NCI-H345 treated with DMSO at 0.1 percent for 48 hours (cell line): ENCODE data around the gene PTEN.
A peak's percentile ranks its signal among the peaks of the same experiment; 100 is the strongest.
"Not testable (repeated sequence)": the region's sequence is repeated elsewhere in the genome, so short reads cannot be mapped to it uniquely, and the experiment has no call there.

Experiments used
- DNase-seq: peaks from one replicate; lab custom pipeline; 2025; ENCODE audit not compliant: unreplicated experiment; lab: John Stamatoyannopoulos, UW

PTEN gene

DNA sequence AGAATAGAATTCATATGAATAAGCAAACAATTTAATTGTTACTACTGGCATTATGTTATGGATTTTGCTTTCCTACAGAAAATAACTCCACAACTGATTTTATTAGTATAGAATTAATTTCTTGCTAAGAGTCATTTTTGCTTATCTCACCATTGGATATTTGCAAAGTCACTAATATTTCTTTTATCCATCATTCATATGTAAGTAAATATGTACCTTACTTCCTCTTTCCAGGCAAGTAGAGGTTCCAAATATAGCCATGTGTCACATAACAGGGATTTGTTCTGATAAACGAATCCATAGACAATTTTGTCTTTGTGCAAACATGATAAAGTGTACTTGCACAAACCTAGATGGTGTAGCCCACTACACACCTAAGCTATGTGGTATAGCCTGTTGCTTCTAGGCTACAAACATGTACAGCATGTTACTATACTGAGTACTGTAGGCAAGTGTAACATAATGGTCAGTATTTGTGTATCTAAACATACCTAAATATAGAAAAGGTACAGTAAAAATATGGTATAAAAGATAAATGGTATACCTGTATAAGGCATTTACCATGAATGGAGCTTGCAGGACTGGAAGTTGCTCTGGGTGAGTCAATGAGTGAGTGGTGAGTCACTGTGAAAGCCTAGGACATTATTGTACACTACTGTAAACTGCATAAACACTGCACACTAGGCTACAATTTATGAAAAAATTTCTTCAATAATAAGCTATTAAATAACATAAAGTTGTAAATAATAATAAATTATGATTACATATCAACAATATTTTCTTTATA is 18.4 kb upstream of the PTEN start:
- no peak for DNase-seq

DNA sequence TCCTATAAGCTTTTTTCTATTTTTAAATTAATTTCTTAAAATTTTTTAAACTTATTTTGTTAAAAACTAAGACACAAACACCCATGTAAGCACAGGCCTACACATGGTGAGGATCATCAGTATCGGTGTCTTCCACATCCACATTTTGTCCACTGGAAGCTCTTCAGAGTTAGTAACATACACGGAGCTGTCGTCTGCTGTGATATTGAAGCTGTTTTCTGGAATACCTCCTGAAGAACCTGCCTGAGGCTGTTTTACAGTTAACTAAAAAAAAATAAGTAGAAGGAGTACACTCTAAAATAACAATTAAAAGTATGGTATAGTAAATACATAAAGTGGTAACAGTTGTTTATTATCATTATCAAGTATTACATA is 17.8 kb upstream of the PTEN start:
- DNase-seq, result no peak

DNA sequence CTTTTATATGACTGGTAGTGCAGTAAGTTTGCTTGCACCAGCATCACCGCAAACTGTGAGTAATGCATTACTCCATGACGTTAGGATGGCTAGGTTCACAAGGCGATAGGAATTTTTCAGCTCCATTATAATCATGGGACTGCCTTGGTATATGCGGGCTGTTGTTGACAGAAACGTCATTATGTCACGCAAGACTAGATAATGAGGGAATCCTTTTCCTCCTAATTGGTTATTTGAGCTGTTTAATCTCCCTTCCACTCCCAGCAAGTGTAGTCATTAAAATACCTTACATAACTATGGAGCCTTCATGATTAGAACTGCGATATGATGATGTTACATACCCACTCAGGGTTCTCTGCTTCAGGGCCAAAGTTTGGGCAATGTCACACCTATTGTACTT is 17.4 kb upstream of the PTEN start:
- no peak for DNase-seq

DNA sequence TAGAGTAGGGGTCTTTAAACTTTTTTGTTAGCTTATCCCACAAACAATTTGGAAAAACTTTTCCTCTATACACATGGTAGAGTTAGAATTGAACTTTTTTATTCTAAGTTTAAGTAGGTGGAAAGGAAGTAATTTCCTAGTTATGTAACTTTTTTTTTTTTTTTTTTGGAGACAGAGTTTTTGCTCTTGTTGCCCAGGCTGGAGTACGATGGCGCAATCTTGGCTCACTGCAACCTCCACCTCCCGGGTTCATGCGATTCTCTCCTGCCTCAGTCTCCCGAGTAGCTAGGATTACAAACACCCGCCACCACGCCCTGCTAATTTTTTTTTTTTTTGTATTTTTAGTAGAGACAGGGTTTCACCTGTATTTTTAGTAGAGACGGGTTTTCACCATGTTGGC is 16.7 kb upstream of the PTEN start:
- not testable (repeated sequence) for DNase-seq

DNA sequence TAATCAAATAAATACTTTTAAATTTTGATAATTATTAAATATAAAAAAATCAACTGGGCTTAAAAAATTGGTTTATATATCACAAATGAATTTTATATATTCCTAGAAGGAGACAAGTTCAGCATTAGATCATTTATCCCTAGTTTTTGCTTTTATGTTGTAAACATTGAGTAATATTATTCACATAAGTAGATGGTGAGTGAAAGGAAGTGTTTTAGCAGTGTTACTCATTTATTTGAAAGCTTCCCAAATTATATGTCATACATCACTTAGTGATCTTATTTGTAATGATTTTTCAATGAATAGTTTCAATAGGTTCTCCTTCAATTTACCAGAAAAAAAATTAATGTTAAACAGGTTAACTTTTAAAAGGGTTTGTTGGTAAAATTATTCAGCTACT is 15.9 kb upstream of the PTEN start:
- no peak for DNase-seq

DNA sequence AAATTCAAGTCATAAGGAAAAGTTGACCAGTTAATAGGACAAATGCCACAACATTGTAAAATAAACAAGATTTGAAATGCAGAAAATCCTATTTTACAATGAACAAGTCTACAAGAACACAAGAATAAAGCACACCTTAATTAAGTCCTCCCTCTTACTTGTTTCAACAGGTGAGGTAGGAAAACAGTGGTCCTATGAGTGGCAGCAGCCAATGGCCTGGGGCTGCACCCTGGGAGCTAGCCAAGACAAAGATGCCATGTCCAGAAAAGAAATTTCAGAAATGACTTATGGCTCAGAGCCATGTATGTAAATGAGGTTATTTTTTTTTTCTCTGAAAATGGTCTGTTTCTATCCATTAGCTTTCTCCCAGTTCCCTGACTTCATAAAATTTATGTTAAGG is 14.4 kb upstream of the PTEN start:
- no peak for DNase-seq

DNA sequence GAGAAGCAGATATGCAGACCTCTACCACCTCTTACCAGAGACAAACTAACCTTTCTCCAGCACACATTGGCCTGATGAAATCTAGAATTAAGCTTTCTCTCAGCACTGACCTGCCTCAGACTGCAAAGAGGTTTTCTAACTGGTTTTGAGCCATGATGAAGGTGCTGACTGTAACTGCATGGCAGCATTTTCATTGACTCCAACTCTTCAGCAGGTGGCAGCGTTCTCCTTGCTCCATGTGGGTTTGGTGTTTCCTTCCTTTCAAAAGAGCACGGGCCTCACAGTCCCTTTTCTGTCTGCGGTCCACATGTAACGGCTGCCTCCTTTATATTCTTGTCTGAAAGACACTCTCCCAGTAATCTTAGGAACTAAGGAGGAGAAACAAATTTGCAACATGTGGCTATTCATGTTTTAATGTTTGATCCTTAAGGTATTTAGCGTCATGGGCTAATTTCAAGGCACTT is 12.7 kb upstream of the PTEN start:
- peak; percentile 23 for DNase-seq

DNA sequence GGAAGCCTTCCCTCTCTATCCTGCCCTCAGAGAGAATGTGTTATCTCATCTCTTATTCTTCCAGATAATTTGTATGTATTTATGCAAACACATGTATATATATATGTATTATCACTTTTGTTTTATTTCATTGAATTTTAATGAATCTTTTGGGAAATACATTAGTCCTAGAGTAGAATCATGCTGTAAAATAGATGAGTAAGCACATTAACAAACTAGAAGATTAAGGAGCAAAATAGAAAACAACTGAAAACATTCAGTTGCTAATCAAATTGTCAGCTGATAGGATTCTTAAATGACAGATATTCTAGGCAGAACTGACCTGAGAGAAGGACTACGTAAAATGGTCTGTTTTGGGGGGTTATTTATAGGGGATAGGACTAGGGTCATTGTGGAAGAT is 11.3 kb upstream of the PTEN start:
- DNase-seq, result no peak

DNA sequence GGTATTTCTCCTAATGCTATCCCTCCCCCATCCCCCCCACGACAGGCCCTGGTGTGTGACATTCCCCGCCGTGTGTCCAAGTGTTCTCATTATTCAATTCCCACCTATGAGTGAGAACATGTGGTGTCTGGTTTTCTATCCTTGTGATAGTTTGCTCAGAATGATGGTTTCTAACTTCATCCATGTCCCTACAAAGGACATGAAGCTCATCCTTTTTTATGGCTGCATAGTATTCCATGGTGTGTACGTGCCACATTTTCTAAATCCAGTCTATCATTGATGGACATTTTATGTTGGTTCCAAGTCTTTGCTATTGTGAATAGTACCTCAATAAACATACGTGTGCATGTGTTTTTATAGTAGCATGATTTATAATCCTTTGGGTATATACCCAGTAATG is 8.2 kb upstream of the PTEN start:
- DNase-seq, result not testable (repeated sequence)

DNA sequence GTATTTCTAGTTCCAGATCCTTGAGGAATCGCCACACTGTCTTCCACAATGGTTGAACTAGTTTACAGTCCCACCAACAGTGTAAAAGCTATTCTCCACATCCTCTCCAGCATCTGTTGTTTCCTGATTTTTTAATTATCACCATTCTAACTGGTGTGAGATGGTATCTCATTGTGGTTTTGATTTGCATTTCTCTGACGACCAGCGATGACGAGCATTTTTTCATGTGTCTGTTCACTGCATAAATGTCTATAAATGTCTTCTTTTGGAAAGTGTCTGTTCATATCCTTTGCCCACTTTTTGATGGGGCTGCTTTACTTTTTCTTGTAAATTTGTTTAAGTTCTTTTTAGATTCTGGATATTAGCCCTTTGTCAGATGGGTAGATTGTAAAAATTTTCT is 7.8 kb upstream of the PTEN start:
- not testable (repeated sequence) for DNase-seq

DNA sequence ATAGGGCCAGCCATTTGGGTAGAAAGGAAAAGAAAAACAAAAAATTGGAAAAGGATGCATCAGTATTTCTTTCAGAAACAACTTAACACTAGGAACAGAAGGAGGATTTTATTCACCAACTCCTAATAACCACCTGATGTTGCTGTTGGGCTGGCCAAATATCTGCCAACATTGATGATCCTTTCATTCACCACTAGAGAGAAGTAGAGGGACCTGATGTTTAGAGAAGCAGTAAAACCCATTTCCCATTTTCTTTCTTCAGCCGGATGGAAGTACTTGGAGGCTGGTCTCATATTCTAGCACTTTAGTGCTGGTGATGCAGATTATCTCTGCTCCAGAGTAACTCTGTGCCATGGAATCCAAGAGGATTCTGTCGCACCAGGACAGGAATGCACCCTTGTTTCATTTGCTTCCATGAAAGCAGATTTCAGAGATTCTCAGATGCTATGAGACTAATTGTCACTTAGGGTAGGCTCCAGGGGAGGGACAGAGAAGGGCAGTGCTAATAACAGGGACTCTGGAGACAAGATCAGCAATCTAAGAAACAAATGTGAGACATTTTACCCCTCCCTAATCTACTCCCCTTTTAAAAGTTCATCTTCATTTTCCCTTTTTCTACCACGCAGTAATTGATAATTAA is 3.1 kb upstream of the PTEN start:
- peak; percentile 16 for DNase-seq

DNA sequence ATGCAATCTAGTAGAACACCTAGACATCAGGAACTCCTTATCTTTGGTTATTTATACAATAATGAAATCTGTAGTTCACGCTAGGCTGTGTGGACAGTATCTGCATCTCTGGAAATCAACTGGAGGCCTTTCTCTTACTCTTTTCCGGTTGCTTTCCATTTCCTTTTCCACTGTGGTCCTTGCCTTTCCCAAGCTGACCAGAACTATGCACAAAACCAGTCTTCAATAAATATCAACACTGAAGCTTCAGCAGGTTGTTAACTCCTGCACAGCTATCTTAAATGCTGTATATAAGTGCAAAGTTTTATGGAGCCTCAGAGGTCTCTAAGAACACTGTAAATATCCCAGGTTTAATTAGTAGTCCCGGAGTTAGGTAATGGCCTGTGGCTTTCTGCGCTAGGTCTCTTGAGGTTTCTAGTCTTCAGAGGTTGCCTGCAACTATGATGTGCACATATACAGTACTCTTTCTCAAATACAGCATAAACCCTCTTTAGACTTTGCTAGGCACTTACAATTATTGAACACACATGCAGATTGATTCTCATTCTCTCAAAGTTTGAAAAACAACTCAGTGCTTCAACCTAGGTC is 2.5 kb upstream of the PTEN start:
- DNase-seq, result no peak

DNA sequence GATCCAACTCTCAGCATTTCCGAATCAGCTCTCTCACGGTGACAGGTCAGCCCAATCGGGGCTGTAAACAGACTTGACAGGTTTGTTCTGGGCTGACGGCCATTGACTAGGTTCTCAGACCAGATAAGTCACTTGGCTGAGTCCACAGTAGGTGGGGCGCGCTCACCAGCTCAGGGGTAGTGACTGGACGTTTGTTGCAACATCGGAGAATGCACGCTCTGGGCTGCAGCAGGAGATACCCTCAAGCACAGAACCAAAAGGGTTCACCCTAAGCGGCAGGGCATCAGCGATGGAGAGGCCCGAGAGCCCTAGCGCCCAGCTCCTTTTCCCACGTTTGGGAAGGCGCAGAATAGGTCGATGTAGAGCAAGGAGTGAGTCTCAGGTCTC is 1.9 kb upstream of the PTEN start:
- no peak for DNase-seq

DNA sequence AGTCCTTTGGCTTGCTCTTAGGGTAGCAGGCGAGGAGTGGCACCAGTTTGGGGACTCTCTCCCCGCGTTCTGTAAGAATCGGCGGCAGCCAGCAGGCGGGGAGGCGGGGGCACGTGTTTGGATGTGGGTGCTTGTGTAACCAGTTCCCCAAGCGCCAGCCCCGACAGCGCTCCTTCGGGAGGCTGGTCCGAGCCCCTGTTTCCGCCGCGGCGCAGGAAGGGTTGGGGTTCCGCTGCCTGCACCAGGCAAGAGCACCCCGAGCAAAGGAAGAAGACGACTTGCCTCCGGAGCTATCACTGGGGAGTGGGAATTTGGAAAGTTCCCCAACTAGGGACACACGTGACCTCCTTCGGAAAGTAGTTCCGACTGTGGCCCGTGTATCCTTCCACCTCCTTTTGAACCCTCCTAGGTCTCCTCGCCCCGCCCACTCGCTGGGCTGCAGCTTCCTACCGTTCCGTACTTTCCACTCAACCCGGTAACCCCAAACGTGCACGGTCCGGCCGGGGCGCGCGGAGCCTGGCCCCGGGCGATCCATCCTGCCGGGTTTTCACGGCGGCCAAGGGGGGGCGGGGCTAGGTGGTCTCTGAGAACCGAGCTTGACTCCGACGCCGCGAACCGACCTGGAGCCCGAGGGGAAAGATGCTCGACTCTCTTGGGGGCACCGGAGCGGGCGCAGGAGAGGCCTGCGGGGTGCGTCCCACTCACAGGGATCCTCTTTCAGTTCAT is 1.3 kb upstream of the PTEN start:
- DNase-seq, result no peak

DNA sequence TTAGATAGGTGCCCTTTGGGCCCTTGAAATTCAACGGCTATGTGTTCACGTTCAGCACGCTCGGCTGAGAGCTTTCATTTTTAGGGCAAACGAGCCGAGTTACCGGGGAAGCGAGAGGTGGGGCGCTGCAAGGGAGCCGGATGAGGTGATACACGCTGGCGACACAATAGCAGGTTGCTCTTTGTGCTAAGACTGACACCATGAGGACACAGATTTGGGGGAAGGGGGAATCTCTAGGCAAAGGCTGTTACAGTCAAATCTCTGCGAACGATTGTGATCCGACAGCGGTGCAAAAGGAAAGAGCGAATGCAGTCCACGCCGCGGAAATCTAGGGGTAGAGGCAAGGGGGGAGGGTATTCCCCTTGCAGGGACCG is 759 bp upstream of the PTEN start:
- DNase-seq, result no peak

DNA sequence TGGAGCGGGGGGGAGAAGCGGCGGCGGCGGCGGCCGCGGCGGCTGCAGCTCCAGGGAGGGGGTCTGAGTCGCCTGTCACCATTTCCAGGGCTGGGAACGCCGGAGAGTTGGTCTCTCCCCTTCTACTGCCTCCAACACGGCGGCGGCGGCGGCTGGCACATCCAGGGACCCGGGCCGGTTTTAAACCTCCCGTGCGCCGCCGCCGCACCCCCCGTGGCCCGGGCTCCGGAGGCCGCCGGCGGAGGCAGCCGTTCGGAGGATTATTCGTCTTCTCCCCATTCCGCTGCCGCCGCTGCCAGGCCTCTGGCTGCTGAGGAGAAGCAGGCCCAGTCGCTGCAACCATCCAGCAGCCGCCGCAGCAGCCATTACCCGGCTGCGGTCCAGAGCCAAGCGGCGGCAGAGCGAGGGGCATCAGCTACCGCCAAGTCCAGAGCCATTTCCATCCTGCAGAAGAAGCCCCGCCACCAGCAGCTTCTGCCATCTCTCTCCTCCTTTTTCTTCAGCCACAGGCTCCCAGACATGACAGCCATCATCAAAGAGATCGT is 598 bp downstream of the PTEN start:
- DNase-seq, result not testable (repeated sequence)

DNA sequence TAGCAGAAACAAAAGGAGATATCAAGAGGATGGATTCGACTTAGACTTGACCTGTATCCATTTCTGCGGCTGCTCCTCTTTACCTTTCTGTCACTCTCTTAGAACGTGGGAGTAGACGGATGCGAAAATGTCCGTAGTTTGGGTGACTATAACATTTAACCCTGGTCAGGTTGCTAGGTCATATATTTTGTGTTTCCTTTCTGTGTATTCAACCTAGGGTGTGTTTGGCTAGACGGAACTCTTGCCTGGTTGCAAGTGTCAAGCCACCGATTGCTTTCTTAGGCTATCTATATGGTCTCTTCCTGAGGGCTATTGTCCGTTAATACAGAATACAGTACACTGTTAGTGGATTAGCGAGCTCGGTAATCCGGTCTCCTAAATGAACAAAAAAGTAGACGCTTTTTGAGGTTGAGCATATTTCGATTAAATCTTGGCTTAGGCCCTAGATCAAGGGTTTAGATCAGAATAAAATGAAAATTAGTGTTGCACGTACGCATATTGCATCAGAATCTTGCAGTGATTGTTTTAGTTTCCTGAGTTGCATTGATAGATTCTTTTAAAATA is 1.2 kb downstream of the PTEN start:
- DNase-seq, result no peak

DNA sequence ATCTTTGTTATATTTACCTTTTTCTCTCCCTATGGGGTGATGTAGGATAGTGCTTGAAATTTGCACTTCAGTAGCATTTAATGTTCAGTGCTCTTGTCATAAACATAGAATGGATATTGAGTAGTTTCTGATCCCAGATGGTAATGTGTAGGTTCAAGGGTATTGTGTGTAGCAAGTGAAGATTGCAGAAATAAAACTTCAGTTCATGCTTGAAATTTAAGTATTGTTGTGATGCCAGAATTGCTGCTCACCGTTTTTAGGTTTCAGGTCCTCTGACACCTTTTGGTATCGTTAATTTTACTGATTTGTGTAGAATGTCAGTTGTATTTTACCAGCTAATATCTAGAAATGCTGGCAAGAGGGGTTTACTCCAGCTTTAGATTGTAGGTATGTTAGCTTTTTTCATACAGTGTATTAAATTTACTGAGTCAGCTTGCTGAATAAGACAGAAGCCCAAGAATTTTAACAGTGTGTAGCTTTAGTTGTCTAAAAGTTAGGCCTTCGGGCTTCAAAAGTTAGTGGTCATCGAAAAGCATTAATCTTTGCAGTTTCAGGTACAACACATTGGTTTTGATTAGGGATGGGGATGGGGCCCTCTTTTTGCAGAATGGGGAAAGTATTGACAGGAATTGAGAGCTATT is 1.9 kb downstream of the PTEN start:
- no peak for DNase-seq

DNA sequence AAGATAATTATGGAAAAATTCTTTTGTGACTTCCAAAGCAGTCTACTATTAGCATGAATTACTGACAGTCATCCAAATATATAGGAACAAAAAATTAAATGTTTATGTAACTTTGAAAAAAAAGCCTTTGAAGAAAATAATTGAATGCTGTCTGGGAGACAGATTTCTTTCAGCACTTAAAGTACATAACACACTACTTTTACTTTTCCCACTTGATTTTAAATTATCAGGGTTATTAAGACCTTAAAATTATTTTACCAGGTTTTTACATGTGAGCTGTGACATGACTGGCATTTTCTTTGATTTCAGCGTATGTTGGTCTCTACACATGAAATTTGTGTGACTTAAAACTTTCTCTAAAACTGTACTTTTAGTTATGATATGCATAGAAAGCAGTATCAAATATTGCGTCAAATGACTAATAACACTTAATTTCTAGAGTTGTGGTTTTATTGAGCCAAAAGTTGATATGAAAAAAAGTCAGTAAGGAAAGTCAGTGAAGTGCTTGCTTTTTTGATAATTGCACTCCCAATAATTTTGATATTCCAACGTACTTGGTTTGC is 3.1 kb downstream of the PTEN start:
- no peak for DNase-seq

DNA sequence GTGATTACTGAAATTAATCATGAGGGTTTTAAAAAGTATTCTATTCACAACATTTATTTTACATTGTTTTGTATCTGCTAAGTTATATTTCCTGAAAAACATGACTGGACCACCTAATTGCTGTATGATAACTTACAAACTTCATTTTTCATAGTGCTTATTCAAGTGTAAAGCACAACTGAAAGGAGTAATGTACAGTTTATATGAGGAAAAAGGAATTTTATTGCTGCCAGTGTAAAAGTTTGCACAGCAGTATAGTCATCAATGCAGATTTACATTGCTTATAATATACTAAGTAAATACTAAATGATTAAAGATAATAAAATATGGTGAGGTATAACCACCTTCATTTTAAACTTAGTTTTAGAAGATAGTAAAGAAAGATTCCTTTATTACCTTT is 4.0 kb downstream of the PTEN start:
- no peak for DNase-seq
